Limb (tissue), 2 donors: ENCODE measurements around the gene PDE4B.

ENCODE experiments used
- DNase-seq, 2 donors: peaks; one replicate each; pipeline ENCODE4 v3.0.0-alpha.2; 2016; ENCODE audit errors: extremely low spot score in 2 of 2

The PDE4B gene

DNA sequence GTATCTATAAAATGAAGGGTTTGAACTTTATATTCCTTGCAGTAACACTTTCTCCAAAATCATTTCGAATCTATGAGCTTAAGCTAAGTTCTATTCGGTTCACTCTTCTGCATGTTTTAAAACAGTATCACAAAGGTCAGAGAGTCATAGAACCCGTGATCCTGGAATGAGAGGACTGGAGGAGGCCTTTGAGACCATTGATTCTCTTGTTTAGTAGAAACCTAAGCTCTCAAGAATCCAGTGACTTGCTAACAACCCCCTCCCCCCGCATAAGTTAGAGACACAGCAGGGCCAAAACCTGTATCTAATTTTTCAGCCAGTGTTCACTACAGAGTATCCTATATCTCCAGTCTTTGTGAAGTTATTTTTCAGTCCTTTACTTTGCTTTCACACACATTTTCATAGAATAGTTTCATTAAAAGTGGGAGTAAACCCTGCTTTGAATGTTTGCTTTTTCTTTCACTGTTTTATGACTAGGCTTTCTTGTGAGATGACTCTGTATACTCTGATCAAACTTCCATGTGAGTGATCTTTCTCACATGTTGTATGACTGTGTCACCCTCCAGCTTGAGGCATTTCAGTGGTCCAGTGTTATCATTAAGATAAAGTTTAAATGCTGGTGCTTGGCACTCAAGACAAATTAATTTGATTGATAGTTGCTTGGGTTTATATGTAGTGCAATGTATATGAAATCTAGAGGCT lies 465.9 kb downstream of the PDE4B start:
- no peak for DNase-seq

DNA sequence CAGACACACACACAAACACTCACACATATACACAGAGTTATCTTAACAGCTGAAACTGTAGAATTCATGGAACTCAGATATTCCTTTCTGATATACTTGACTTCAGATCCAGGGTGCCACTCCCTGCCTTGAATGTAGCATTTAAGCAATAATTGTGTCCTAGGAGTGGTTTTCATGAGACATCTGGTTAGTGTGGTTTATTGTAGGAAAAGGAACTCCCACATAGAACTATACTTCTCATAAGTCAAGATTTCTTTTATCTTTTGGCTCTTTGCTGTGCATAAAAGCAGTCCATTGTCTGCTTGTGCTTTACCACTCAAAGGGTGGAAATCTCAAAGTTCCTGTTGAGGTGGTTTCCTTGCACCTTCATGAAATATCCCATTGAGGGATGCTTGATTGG lies 468.7 kb downstream of the PDE4B start:
- DNase-seq = no peak

DNA sequence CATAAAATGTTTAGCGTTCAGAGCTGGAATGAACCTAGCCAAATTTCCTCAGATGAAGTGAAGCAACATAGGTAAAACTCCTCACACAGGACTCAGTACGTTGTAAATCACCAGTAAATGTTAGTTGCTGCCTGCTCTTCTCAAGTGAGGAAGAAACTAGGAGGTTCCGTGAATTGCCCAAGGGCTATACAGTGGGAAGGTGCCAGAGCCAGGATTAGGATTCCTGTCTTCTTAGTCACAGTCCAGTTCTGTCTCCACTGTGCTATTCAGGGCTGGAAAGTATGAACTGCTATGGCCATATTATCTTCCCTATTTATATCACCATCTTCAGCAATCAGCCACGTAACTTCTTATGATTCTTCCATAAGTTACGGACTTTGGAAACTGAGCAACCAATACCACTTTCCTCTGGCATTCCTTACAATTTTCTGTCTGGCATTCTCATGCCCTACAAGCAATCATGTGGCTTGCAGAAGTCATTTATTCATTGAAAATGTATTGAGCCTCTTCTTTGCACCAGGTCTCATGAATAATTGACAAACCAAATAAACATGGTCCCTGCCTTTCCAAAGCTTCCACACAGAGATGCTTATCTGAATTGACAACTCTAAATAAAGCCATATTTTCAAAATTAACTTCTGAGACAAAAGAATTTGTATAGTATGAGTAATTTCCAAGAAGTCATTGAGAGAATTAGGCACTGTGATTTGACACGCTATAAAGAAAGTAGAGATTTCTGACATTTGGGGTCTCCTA lies 469.7 kb downstream of the PDE4B start:
- DNase-seq = no peak

DNA sequence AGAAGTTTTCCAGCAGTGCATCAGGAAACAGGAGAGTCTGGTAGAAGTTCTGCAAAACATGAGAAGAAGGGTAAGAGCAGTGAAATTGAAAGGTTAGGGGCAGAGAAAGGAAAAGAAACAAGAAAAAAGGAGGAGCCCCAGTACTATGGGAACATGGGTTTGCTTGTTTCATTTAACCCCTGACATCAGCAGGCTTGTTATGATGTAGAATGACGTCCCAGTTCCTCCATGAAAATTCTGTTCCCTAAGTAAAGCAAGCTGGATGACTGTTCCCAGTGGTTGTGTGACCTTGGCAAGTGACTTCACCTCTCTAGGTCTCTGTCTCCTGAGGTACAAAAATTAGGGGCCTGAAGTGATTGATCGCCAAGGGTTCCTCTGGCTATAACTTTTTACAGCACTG lies 472.6 kb downstream of the PDE4B start:
- no peak for DNase-seq

DNA sequence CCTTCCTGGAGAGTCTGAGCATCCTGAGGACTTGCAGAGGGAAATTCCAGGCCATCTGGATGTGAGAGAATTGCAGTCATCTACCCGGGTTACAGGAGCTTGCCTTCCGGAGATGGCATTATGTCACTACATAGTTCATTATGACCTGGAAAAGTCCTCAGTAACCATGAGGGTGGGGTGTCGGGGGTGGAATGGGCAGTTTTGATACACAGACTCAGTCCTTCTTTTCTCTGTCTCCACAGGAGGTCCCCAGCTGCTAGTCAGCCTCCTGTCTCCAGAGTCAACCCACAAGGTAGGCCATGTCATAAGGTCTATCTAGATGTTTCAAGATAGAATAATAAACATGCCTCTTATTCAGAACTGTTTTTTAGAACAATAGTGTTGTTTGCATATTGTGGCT lies 473.1 kb downstream of the PDE4B start:
- no peak for DNase-seq

DNA sequence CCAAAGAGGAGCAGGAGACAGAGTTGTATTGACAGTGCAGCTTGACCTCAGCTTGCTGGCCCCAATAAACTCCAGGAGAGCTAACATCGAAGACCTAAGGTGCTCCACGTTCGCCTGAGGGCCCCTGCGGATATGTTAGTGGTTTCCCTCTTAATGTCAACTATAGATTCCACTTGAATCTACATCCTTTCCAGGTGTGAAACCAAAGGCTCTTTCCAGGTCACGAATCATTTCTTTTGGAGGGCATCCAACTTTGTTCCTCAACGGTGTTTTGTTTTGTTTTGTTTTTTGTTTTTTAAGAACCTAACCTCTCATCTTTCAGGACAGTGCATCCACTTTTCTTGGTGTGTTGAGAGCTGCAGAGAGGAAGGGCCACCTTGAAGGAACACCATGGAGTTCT lies 473.7 kb downstream of the PDE4B start:
- DNase-seq = no peak

DNA sequence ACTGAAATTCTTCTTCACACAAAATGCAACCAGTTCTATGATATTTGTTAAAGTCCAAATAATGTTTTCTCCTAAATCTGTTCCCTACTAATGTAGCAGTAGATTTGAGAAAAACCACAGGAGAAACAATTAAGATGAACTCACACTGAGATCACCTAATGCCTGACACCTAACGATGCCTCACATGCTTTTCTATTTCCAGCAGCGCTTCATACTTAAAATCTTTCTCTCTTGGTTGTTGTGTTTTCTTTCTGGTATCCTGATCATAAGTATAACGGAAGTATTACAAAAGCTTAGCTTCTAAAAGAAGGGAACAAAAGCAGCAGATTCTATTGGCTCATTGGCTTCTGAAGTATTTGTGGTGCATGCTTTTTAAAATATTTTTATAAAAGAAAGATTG lies 474.1 kb downstream of the PDE4B start:
- no peak for DNase-seq

DNA sequence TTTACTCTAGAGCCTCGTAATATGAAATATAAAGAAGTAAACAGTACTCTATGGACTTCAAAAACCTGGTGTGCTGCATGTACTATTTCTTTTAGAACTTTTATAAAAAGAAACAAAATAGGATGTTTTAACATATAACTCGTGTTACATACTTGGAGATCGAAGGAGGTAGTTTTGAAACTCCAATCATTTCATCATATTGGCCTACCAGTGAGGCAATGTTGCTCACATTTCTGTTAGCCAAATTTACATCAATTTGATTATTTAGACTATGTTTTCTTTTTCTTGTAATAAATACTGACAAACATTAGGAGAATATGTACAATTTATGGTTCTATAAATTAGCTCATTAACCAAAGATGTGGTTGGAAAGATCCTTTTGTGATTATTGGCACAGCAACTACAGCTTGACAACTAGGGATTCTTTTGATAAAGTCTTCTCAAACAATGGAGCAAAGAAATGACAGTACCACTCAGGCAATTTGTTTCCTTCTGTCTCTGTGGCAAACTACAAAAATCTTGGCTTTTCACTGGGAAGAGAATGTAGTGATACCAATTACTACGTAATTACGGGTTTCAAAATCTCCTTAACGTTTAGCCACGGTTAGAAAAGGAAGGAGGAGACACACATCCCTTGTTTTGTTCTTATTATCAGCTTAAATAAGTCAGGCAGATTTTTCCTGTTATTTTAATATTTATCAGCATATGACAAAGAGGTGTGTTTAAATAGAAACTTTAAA lies 474.7 kb downstream of the PDE4B start:
- no peak for DNase-seq

DNA sequence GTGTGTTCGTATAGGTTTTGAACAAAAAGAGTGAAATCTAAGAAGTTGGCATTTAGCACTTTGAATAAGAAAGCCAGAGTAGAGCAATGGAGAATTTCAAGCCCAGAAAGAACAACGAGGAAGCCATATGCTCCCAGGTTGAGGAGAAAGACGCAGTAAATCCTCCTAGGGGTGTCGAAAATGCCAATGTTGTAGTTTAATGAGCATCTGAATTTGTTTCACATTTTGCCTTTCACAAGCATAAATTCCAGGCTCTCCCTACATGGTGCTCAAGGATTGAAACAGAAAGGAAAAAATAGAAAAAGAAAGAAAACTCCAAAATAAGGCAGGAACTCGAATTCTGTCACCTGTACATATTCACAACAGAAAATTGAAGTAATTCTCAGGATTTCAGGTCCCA lies 476.5 kb downstream of the PDE4B start:
- DNase-seq = no peak

DNA sequence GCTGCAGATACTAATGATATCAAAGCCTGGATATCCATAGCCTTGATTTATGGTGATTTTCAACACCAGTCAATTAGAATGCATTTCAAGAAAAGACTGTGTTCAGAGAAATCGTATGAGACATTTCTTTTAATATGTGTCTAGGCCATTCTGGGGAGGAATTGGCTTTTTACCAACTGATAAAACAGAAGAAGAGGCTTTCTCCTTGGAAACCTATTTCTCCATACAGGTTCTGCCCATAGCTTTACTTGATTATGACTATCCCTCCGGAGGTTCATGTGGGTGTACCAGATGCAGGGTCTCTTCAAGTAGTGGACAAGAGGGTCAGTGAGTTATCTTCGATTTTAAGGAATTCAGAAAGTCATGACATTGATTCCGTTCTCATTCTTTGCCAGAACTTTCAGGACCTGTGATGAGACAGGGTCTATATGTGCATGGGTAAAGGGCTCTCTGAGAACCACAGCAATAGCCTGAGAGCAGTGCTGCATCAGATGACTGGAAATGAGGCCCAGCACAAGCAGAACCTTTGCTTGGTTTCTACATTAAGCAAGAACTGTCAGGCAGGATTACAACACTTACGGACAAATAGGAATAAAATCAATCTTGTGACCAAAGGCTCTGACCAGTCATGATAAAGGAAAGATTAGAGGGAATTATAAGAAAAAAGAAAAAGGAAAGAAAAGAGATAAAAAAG lies 477.6 kb downstream of the PDE4B start:
- DNase-seq = no peak

DNA sequence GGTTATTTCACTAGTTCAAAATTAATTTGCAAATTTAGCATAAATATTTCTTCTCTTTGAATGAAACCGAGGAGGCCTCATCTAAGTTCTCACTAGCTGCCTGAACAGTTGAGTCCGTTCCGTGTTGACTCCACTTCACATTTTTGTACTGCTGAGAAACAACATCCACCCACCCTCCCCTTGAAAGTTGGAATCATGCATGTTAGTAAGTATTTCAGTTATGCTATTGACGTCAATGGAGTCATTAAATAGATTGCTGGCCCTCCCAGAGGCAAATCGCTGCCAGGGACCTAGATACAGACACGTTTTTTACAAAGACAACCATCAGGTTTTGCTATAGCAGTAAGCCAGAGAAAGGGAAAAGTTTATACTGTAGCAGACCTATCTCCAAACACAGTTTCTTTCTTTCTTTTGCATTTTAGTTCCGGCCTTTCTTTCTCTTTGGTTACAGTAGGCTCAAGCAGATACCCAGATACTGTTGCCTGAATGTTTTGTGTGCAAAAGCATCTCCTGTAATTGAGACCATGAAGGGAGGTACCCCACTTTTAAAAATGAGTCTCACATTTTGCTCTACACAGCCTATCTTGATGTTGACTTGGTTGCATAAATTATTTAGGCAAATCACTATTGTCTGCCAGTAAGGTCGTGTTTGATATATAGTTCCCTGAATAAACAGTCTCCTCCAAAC lies 478.7 kb downstream of the PDE4B start:
- DNase-seq = peak; percentile 81 to 95

DNA sequence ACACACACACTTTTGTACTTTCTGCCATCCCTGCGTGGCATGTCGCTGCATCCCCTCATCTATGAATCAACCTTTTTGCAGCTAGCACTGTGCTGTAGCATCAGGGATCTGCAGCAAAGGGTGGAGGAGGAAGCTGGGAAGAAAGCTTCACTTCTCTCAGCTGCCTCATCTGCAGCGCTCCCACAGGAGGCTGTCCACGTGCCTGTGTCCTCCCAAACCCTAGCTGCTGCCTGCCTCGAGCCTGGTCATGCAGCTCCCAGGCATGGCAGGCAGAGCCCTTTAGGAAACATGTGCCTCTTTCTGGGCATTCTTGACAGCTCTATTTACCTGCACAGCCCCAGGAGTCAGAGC lies 479.2 kb downstream of the PDE4B start:
- DNase-seq = peak in 1 of 2 donors; percentile 47

DNA sequence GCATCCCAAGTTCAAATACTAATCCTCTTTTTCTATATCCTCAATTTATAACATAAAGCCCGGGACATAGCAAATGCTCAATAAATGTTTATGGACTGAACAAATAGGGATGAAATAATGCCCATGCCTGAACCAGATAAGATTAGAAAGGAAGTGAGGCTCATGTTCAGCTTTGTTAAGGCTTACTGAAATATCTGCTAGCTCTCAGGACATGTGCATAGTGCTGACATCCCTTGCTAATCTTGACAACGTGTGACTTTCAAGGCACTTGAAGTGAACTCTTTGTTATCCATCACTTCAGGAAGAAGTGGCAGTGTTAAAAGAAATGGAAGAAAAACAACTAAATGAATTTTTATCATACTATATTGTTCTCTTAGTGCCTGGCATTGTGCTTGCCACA lies 481.0 kb downstream of the PDE4B start:
- no peak for DNase-seq

DNA sequence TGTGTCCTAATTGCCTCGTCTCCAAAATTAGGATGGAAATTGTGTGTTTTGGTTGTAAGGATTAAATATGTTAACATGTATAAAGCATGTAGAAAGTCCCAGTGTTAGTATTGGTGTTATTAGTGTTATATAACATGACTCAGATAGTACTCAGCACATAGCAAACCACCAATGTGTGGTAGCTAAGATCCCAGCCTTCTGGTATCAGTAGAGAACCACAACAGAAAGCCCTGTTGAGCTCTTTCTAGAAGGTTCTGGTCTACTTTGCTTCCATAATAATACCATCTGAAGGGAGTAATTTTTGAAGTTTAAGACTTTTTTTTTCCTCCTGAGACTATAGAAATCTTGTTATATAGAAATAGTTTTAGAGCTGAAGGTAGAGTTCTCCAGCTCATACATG lies 481.9 kb downstream of the PDE4B start:
- no peak for DNase-seq

DNA sequence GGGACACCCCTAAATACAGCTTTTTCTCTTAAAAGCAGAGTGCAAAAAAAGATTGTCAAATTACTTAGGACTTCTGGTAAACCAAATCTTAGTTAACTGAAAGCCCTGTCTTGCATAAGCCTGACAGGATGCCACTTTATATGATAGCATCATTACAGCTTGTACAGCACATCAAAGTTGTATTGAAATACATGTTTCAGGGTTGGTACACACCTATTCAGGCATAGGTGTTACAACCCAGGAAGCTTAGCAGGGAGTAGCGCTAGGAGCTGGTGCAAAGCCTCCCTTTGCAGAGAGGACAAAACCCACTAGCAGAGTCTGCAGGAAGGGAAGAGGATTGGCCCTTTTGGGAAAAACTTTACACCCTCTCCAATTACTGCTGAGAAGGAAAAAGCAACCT lies 482.4 kb downstream of the PDE4B start:
- no peak for DNase-seq

DNA sequence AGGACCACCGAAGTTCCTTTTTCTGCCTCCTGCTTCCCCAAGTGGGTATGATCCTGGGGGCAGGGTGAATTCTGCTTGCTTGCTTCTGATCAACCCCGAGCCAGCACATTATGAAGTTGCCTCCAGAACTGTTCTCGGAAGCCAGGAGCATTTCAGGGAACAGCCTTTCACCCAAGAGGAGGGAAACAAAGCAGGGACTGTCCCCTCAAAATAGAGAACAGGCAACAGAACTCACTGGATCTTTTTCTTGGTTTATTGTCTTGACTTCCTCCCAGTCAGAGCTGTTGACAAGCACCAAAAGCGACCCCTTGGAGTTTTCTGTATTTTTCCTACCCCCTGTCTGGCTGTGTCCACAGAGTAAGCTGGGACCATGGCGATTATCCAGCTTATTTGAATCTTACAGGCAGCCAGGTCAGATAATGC lies 482.9 kb downstream of the PDE4B start:
- no peak for DNase-seq

DNA sequence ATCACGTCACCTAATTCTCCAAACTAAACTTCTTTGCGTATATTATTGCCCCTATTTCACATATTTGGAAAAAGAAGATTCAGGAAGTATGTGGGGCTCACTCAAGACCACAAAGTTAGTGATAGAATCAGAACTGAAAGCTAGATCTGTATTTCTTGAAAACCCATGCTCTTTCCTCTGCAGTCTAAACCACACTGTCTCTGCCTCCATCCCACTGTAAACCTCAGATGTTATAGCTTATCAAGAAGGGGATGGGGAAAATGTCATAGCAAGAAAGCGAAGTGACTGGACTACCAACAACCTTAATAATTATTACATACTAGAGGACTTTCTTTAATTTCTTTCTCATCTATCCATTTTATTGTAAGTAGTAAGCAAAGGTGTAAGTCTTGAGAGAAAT lies 483.5 kb downstream of the PDE4B start:
- no peak for DNase-seq

DNA sequence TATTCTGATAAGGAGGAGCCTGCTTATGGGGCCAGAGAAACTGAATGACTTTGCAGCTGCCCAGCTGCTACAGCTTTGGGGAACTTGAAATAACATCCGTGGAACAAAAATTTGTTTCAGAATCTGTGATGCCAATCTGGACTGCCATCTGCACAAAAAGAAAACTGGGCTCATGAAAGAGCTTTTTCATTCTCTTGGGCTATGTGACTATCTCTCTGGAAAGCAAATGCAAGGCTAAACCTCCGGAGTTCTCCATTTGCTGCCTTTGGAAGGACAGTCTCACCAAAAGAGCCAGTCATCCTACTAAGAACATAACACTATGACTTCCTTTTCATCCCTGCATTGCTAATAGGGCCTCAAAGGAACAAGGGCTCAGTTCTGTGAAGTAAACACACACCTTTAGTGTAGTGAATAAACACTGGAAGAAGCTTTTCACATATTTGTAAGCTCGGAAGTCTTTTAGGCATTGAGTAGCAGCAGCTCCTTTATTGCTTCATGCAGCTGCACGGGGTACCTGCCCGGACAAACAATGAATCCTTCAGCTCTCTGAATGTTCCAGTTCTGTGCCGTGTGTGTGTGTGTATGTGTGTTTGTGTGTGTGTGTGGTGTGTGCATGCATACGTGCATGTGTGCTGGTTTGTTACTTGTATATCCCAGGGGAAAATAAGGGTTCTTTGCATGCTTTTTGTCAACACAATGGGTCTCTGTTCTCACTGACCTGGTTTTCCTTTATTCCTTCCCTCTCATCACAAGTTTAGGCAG lies 485.7 kb downstream of the PDE4B start:
- peak in 1 of 2 donors; percentile 53 for DNase-seq

DNA sequence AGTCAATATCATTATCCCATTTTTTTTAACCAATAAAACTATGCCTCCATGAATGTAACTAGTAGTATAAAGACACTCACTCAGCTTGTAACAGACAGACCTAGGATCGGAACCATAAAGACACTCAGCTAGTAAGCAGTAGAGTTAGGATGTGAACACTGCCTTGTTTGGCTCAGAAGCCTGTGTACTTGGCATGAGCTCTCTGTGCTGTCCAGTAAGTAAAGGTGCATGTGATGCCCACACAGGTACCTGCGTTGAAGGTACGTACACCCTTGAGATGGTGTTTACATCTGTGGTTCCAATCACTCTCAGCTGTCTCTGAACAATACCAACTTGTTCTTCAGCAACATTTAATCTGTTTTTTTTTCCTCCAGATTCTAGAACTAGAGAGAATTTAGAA lies 489.1 kb downstream of the PDE4B start:
- no peak for DNase-seq

DNA sequence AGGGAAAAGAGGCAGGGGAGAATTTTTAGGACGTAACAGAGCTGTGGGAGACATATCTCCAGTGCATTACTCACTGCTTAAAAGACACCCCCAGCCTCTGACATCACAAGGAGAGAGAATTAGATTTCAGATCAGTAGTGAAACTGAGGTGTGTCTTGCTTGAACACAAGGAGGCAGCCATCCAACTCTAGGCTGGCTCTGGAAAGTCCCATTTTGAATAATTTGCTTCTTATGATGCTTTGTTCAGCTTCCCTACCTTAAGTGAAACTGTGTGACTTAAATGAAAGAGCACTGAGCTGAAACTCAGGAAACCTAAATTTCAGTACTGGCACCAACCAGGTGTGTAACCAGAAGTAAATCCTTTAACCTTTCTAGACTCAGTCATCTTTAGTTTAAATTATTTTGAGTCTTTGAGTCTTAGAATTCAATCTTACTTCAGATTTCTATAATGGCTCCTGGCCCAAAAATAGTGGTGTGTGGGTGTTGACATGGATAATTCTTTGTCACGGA lies 489.7 kb downstream of the PDE4B start:
- DNase-seq = no peak
